Stomach (tissue), 4 donors: ENCODE results near the gene NPC2.

Source experiments
- EP300 ChIP-seq: sonication (generic); formaldehyde crosslinking; IDR thresholded peaks from one replicate; pipeline ENCODE4 v1.6.1; 2017; ENCODE audit warnings: antibody characterized with exemption
- POLR2A ChIP-seq, 4 donors: fragments of 450-650 bp; IDR thresholded peaks; one replicate each; pipeline ENCODE4 v1.6.1; 2016; ENCODE audit warnings: antibody characterized with exemption in 4 of 4, control low read depth in 2 of 4, mild to moderate bottlenecking in 1 of 4, moderate library complexity in 1 of 4
- TF ChIP-seq, protein P1 (sequence below), 7 experiments: fragments of 450-650 bp in 4 of 7; fragments of 200-600 bp in 3 of 7; sonication (generic) in 3 of 7; IDR thresholded peaks; one replicate each; pipeline ENCODE4 v1.5.1; 2016 to 2019; ENCODE audit warnings: antibody characterized with exemption in 7 of 7, control low read depth in 2 of 7, mild to moderate bottlenecking in 1 of 7

DNA sequence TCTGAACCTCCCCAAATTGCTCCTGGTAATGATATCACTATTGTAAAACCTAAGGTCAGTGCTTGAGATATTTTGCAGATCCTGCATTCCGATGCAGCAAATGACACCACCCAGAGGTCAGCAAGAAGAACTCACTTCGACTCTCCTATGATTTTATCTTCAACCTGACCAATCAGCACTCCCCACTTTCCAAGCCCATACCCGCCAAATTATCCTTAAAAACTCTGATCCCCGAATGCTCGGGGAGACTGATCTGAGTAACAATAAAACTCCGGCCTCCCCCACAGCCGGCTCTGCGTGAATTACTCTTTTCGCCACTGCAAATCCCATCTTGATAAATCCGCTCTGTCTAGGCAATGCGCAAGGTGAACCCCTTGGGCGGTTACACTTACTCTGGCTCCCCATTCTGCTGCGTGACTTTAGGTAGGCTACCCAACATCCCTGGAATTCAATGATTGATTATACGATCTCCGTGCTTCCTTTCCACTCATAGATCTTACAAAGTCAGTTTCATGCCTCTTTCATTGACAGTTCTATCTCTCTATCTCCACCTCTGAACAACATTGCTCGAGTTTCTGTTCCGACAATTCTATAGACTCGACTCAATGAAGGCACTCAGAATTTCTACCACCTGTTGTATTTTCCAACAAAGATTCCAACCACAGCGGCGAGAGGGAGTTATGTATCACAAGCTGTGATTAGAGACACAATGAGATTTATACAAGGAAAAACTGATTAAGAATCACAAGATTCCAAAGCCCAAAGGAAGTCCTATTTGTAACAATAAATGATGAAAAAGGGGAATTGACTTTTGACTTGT, 939 bp downstream of the NPC2 start:
- TF ChIP-seq, protein P1, sequence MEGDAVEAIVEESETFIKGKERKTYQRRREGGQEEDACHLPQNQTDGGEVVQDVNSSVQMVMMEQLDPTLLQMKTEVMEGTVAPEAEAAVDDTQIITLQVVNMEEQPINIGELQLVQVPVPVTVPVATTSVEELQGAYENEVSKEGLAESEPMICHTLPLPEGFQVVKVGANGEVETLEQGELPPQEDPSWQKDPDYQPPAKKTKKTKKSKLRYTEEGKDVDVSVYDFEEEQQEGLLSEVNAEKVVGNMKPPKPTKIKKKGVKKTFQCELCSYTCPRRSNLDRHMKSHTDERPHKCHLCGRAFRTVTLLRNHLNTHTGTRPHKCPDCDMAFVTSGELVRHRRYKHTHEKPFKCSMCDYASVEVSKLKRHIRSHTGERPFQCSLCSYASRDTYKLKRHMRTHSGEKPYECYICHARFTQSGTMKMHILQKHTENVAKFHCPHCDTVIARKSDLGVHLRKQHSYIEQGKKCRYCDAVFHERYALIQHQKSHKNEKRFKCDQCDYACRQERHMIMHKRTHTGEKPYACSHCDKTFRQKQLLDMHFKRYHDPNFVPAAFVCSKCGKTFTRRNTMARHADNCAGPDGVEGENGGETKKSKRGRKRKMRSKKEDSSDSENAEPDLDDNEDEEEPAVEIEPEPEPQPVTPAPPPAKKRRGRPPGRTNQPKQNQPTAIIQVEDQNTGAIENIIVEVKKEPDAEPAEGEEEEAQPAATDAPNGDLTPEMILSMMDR (IDR thresholded peaks at IDR 0.05), result no peak
- TF ChIP-seq EP300 (no peak), POLR2A (IDR thresholded peaks at IDR 0.05) (no peak)
